ENCODE measurements around the gene ZNF653. TPM values are rescaled to one million over a fixed set of nuclear protein-coding genes. Genes with fewer than 3 reads are reported as not detected.

The ZNF653 gene
- polyA plus RNA-seq, 2 of the 4 experiments (the other 2 are of a cell fraction): 2.9 to 4.2 TPM

- TF ChIP-seq, protein P1, sequence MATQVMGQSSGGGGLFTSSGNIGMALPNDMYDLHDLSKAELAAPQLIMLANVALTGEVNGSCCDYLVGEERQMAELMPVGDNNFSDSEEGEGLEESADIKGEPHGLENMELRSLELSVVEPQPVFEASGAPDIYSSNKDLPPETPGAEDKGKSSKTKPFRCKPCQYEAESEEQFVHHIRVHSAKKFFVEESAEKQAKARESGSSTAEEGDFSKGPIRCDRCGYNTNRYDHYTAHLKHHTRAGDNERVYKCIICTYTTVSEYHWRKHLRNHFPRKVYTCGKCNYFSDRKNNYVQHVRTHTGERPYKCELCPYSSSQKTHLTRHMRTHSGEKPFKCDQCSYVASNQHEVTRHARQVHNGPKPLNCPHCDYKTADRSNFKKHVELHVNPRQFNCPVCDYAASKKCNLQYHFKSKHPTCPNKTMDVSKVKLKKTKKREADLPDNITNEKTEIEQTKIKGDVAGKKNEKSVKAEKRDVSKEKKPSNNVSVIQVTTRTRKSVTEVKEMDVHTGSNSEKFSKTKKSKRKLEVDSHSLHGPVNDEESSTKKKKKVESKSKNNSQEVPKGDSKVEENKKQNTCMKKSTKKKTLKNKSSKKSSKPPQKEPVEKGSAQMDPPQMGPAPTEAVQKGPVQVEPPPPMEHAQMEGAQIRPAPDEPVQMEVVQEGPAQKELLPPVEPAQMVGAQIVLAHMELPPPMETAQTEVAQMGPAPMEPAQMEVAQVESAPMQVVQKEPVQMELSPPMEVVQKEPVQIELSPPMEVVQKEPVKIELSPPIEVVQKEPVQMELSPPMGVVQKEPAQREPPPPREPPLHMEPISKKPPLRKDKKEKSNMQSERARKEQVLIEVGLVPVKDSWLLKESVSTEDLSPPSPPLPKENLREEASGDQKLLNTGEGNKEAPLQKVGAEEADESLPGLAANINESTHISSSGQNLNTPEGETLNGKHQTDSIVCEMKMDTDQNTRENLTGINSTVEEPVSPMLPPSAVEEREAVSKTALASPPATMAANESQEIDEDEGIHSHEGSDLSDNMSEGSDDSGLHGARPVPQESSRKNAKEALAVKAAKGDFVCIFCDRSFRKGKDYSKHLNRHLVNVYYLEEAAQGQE (IDR thresholded peaks at IDR 0.05): no peak
- TF ChIP-seq EP300 (IDR thresholded peaks at IDR 0.05): no peak
- TF ChIP-seq TP53 (CRISPR knock-in tag; IDR thresholded peaks at IDR 0.05): no peak
- TF ChIP-seq EHF (CRISPR knock-in tag; IDR thresholded peaks at IDR 0.05): no peak
Observed at GRCh38 chr19:11552666-11553372, 47.2 kb upstream of the ZNF653 start (continued).

- ChIA-PET CTCF (interaction anchor here (1.4 to 2.0 kb wide), 2 partner anchors 16 to 36 kb away, joined by 3 to 9 read pairs; no protein-coding TSS in a partner anchor), POLR2A (no interaction called here)
- no peak overlapping the region for H3K27ac ChIP-seq
- FAIRE-seq (no peak), DNase-seq (ENCODE audit: low read depth in 1 of 2, low spot score in 1 of 2) (no peak), ATAC-seq (peak; percentile 61 to 87; a peak in 4 of 6 replicates)
- TF ChIP-seq, protein P2, sequence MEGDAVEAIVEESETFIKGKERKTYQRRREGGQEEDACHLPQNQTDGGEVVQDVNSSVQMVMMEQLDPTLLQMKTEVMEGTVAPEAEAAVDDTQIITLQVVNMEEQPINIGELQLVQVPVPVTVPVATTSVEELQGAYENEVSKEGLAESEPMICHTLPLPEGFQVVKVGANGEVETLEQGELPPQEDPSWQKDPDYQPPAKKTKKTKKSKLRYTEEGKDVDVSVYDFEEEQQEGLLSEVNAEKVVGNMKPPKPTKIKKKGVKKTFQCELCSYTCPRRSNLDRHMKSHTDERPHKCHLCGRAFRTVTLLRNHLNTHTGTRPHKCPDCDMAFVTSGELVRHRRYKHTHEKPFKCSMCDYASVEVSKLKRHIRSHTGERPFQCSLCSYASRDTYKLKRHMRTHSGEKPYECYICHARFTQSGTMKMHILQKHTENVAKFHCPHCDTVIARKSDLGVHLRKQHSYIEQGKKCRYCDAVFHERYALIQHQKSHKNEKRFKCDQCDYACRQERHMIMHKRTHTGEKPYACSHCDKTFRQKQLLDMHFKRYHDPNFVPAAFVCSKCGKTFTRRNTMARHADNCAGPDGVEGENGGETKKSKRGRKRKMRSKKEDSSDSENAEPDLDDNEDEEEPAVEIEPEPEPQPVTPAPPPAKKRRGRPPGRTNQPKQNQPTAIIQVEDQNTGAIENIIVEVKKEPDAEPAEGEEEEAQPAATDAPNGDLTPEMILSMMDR (IDR thresholded peaks at IDR 0.05): peak; percentile 22; the same call in 2 of the 3 replicates
- peak; percentile 24 to 25; a peak in 2 of 5 replicates for TF ChIP-seq RAD21 (conservative IDR thresholded peaks at IDR 0.05 in 1 of 2, IDR thresholded peaks at IDR 0.05 in 1 of 2)
- TF ChIP-seq ZSCAN20 (CRISPR knock-in tag; IDR thresholded peaks at IDR 0.05): no peak
- no peaks in the 10 kb centered on the region for H3K4me1 ChIP-seq
- H3K9me3 ChIP-seq: no peaks in the 10 kb centered on the region
- 97% methylated on average over 9 of the region's 26 CpGs for WGBS (ENCODE audit: missing lambda C conversion rate)
- H3K4me2 ChIP-seq: no peak overlapping the region
- no peak overlapping the region for H3K4me3 ChIP-seq
Observed at GRCh38 chr19:11551603-11552235, 46.1 kb upstream of the ZNF653 start.

DNA sequence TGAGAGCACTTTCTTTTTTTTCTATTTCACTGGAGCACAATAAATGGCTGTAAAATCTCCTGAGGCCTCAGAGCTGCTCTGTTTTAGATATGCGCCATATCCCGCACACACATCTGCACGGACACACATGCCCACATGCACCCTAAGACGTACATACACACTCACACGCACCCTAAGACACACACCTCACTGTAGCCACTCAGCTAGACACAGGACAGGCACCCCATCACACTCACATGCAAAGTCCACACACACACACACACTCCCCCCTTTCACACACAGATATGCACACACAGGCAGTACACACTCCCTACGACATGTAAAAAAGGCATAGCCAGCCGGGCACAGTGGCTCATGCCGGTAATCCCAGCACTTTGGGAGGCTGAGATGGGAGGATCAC is 44.6 kb upstream of the ZNF653 start:
- ChIA-PET POLR2A (no interaction called here), CTCF (interaction anchor here (1.9 kb wide), 1 partner anchor 14 kb away, joined by 7 read pairs; no protein-coding TSS in a partner anchor)
- Histone ChIP-seq H3K27ac (no peak overlapping the region), H3K4me3 (no peak overlapping the region), H3K4me2 (no peak overlapping the region), H3K9me3 (no peaks in the 10 kb centered on the region), H3K4me1 (no peaks in the 10 kb centered on the region)
- FAIRE-seq: no peak
- TF ChIP-seq ZFP36 (IDR thresholded peaks at IDR 0.05; ENCODE audit: borderline replicate concordance, partially characterized antibody): no peak
- no peak for TF ChIP-seq PHF8 (IDR thresholded peaks at IDR 0.05; ENCODE audit: borderline replicate concordance, low read depth)
- no peak for ATAC-seq
- DNase-seq (ENCODE audit: low read depth in 1 of 2, low spot score in 1 of 2): no peak
- 96% methylated on average over 8 of the region's 8 CpGs for WGBS (ENCODE audit: missing lambda C conversion rate)

- POLR2A ChIA-PET: no interaction called here
- CTCF ChIA-PET: interaction anchor here (1.9 kb wide), 1 partner anchor 13 kb away, joined by 7 read pairs; no protein-coding TSS in a partner anchor
- TF ChIP-seq POLR2A (IDR thresholded peaks at IDR 0.05; ENCODE audit: low read length): no peak
- TF ChIP-seq RNF2 (IDR thresholded peaks at IDR 0.05; ENCODE audit: borderline replicate concordance, low read depth): no peak
- TF ChIP-seq HOXB5 (CRISPR knock-in tag; IDR thresholded peaks at IDR 0.05): no peak
- TF ChIP-seq, protein P2 (IDR thresholded peaks at IDR 0.05): no peak
- no peak for TF ChIP-seq ZSCAN20 (CRISPR knock-in tag; IDR thresholded peaks at IDR 0.05)
- TF ChIP-seq MAZ (IDR thresholded peaks at IDR 0.05; ENCODE audit: borderline replicate concordance, low read depth, low read length): no peak
- no peak for TF ChIP-seq BHLHE40 (IDR thresholded peaks at IDR 0.05; ENCODE audit: low read depth, low read length)
- TF ChIP-seq KDM5A (IDR thresholded peaks at IDR 0.05): no peak
- no peak for TF ChIP-seq FOXS1 (CRISPR knock-in tag; IDR thresholded peaks at IDR 0.05)
- TF ChIP-seq, protein P1 (IDR thresholded peaks at IDR 0.05): no peak
Observed at GRCh38 chr19:11549386-11549953, 43.8 kb upstream of the ZNF653 start.

More at GRCh38 chr19:11549386-11549953, 43.8 kb upstream of the ZNF653 start:
- FAIRE-seq (no peak), DNase-seq (ENCODE audit: low read depth in 1 of 2, low spot score in 1 of 2) (no peak), ATAC-seq (no peak)
- Histone ChIP-seq H3K9me3 (no peaks in the 10 kb centered on the region), H3K4me1 (no peaks in the 10 kb centered on the region), H3K4me3 (no peak overlapping the region), H3K4me2 (no peak overlapping the region), H3K27ac (no peak overlapping the region)
- 100% methylated on average over 2 of the region's 24 CpGs for WGBS (ENCODE audit: missing lambda C conversion rate)
